ENCODE measurements around the gene SIRT6.

- TF ChIP-seq CTCF (IDR thresholded peaks at IDR 0.05) (no peak), ZFX (IDR thresholded peaks at IDR 0.05; ENCODE audit: borderline replicate concordance) (no peak)
These were observed 25.2 kb downstream of the SIRT6 start for GRCh38 chr19:4157164-4157563.

Data from 22Rv1 (cell line).